ENCODE data around the gene IL22RA1. TPM values are rescaled to one million over a fixed set of nuclear protein-coding genes. Genes with fewer than 3 reads are reported as not detected.

The IL22RA1 gene
- total RNA-seq, 1 experiment from 2014 or later: not detected

GRCh38 chr1:24070821-24071393 is 72.0 kb downstream of the IL22RA1 start:
- Histone ChIP-seq H3K27ac (ENCODE audit: low read length) (no peak overlapping the region), H4K20me1 (ENCODE audit: insufficient read depth, low read depth, low read length) (no peaks in the 10 kb centered on the region), H3K4me2 (ENCODE audit: low read depth, low read length, poor library complexity, severe bottlenecking) (no peak overlapping the region), H2AFZ (ENCODE audit: low read length) (no peak overlapping the region), H3K36me3 (ENCODE audit: insufficient read depth, low read length) (no peaks in the 10 kb centered on the region), H3K9me3 (ENCODE audit: low read length) (no peaks in the 10 kb centered on the region), H3K9me2 (replicated peaks; ENCODE audit: insufficient read depth, low read length) (no peaks in the 10 kb centered on the region), H3K27me3 (ENCODE audit: low read length) (no peaks in the 10 kb centered on the region), H3K79me2 (ENCODE audit: low read length) (no peaks in the 10 kb centered on the region), H3K9ac (ENCODE audit: low read length) (no peak overlapping the region), H3K4me3 (ENCODE audit: low read length) (no peak overlapping the region), H3K4me1 (ENCODE audit: low read length) (peaks cover 6% of the 10 kb centered on the region)
- peak; percentile 93 for DNase-seq

GRCh38 chr1:24069817-24070216 is 73.1 kb downstream of the IL22RA1 start:
- Histone ChIP-seq H2AFZ (ENCODE audit: low read length) (no peak overlapping the region), H4K20me1 (ENCODE audit: insufficient read depth, low read depth, low read length) (no peaks in the 10 kb centered on the region), H3K27me3 (ENCODE audit: low read length) (no peaks in the 10 kb centered on the region), H3K4me2 (ENCODE audit: low read depth, low read length, poor library complexity, severe bottlenecking) (no peak overlapping the region), H3K9ac (ENCODE audit: low read length) (no peak overlapping the region), H3K4me1 (ENCODE audit: low read length) (peaks cover 6% of the 10 kb centered on the region), H3K36me3 (ENCODE audit: insufficient read depth, low read length) (no peaks in the 10 kb centered on the region), H3K9me3 (ENCODE audit: low read length) (no peaks in the 10 kb centered on the region), H3K27ac (ENCODE audit: low read length) (no peak overlapping the region), H3K4me3 (ENCODE audit: low read length) (no peak overlapping the region), H3K9me2 (replicated peaks; ENCODE audit: insufficient read depth, low read length) (no peaks in the 10 kb centered on the region), H3K79me2 (ENCODE audit: low read length) (no peaks in the 10 kb centered on the region)
- no peak for DNase-seq

Other genes with a start within 250 kb of the IL22RA1 start
- gene CNR2, start 229.8 kb downstream of the IL22RA1 start, total RNA-seq (2014; rRNA removed; shearing (Covaris generic); ENCODE audit: low replicate concordance): 16.4 and 18.9 TPM in 2 replicates
- 114 and 140 TPM in 2 replicates for gene PNRC2, start 183.3 kb downstream of the IL22RA1 start, total RNA-seq (2014; rRNA removed; shearing (Covaris generic); ENCODE audit: low replicate concordance)
- gene SRSF10, start 162.8 kb downstream of the IL22RA1 start, total RNA-seq (2014; rRNA removed; shearing (Covaris generic); ENCODE audit: low replicate concordance): 87.6 and 150 TPM in 2 replicates
- not detected in 2 replicates for gene MYOM3, start 31.0 kb downstream of the IL22RA1 start, total RNA-seq (2014; rRNA removed; shearing (Covaris generic); ENCODE audit: low replicate concordance)
- 17.7 and 18.1 TPM in 2 replicates for gene IFNLR1, start 44.1 kb upstream of the IL22RA1 start, total RNA-seq (2014; rRNA removed; shearing (Covaris generic); ENCODE audit: low replicate concordance)
- gene GRHL3, start 176.2 kb upstream of the IL22RA1 start, total RNA-seq (2014; rRNA removed; shearing (Covaris generic); ENCODE audit: low replicate concordance): not detected in 2 replicates